ENCODE results near the gene NR1H4.
A peak's percentile ranks its signal among the peaks of the same experiment; 100 is the strongest.

The NR1H4 gene

GRCh38 chr12:100473050-100473715, 483 bp upstream of the NR1H4 start:
- Mint-ChIP-seq H3K9me3 (no peaks in the 10 kb centered on the region), H3K4me1 (no peaks in the 10 kb centered on the region), H3K36me3 (ENCODE audit: low read depth) (no peaks in the 10 kb centered on the region), H3K27ac (peak overlapping the region; percentile 58 to 84 (median 75)), H3K27me3 (ENCODE audit: low read depth) (no peaks in the 10 kb centered on the region), H3K4me3 (peak overlapping the region in 1 of 3 experiments; percentile 56)
- TF ChIP-seq, protein P1, sequence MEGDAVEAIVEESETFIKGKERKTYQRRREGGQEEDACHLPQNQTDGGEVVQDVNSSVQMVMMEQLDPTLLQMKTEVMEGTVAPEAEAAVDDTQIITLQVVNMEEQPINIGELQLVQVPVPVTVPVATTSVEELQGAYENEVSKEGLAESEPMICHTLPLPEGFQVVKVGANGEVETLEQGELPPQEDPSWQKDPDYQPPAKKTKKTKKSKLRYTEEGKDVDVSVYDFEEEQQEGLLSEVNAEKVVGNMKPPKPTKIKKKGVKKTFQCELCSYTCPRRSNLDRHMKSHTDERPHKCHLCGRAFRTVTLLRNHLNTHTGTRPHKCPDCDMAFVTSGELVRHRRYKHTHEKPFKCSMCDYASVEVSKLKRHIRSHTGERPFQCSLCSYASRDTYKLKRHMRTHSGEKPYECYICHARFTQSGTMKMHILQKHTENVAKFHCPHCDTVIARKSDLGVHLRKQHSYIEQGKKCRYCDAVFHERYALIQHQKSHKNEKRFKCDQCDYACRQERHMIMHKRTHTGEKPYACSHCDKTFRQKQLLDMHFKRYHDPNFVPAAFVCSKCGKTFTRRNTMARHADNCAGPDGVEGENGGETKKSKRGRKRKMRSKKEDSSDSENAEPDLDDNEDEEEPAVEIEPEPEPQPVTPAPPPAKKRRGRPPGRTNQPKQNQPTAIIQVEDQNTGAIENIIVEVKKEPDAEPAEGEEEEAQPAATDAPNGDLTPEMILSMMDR (IDR thresholded peaks at IDR 0.05; ENCODE audit: unreplicated experiment in 3 of 3) = no peak

GRCh38 chr12:100474617-100475016, 951 bp downstream of the NR1H4 start:
- Mint-ChIP-seq H3K4me3 (no peak overlapping the region), H3K4me1 (no peaks in the 10 kb centered on the region)
- TF ChIP-seq, protein P1 (IDR thresholded peaks at IDR 0.05; ENCODE audit: unreplicated experiment in 3 of 3) = no peak

DNA sequence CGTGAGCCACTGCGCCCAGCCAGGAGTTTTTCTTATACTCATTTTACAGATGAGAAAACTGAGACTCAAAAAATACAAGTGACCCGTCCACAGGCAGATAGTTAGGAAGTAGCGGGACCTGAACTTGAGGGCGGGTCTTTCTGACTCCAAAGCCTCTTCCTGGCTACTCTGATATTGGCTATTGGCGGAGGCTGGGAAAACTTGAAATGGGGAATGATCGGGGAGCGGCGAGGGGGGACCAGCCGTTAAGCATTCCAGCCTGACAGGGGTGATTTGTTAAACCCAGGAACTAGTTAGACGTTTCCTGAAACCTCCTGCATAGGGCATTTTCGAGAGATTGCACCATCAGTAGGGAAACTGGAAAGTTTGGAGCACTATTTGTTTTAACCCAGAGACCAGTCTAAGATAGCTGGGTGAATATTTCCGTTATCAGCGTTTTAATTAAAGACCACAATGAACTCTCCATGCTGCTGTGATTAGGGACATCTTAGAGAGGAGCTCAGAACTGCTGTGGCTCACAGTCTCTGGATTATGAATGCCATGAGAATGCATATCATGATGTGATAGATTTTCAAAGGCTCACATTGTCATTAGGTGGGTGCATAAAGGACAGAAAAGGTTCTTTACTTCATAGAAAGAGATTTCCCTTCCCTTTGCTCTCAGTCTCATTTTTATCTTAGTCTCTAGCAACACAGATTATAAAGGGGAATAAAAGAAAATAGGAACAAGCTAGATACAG, 2.5 kb downstream of the NR1H4 start:
- Mint-ChIP-seq H3K27me3 (ENCODE audit: low read depth) (no peaks in the 10 kb centered on the region), H3K4me1 (no peaks in the 10 kb centered on the region), H3K9me3 (no peaks in the 10 kb centered on the region), H3K4me3 (no peak overlapping the region), H3K27ac (peak overlapping the region in 1 of 3 experiments; percentile 28), H3K36me3 (ENCODE audit: low read depth) (no peaks in the 10 kb centered on the region)
- TF ChIP-seq, protein P1 (IDR thresholded peaks at IDR 0.05; ENCODE audit: unreplicated experiment in 3 of 3) = no peak

More at GRCh38 chr12:100474617-100475016, 951 bp downstream of the NR1H4 start:
- Mint-ChIP-seq H3K9me3 (no peaks in the 10 kb centered on the region), H3K27ac (no peak overlapping the region), H3K36me3 (ENCODE audit: low read depth) (no peaks in the 10 kb centered on the region), H3K27me3 (ENCODE audit: low read depth) (no peaks in the 10 kb centered on the region)

GRCh38 chr12:100481021-100481420, 7.4 kb downstream of the NR1H4 start:
- Mint-ChIP-seq H3K4me1 (no peaks in the 10 kb centered on the region), H3K9me3 (no peaks in the 10 kb centered on the region), H3K27ac (no peak overlapping the region), H3K36me3 (ENCODE audit: low read depth) (no peaks in the 10 kb centered on the region), H3K27me3 (ENCODE audit: low read depth) (no peaks in the 10 kb centered on the region), H3K4me3 (no peak overlapping the region)
- TF ChIP-seq, protein P1 (IDR thresholded peaks at IDR 0.05; ENCODE audit: unreplicated experiment in 3 of 3) = no peak

DNA sequence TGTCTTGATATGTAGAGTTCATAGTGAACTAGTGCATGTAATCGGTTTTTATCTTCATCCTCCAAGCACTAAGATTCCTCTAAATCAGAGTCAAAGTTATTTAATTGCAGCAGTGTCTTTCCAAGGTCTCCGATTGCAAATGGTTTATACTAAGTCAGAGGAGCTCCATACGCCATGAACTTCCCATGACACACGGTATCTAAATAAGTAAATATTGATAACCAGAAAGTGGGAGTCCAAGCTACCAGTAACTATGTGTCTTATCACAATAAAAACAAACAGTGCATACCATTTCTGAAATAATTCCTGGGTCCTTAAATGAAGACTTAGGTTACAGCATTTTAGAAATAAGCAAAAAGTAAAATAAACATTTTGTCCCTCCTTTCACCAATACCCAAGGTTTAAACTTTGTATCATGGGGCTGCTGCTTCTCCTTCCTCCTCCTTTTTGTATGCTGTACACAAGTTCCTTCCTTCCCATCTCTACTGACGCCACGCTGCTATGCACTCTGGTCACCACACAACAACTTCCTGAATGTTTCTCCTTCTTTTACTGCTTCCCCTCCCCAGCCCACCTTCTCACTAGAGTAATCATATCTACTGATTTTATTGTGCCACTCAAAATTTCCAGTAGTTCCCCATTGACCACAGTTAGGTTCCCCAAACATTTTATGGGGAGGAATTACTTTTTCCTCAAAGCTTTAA, 10.7 kb downstream of the NR1H4 start:
- Mint-ChIP-seq H3K9me3 (no peaks in the 10 kb centered on the region), H3K36me3 (ENCODE audit: low read depth) (no peaks in the 10 kb centered on the region), H3K4me1 (peaks cover 1% of the 10 kb centered on the region), H3K27ac (peak overlapping the region in 1 of 3 experiments; percentile 40), H3K4me3 (no peak overlapping the region), H3K27me3 (ENCODE audit: low read depth) (no peaks in the 10 kb centered on the region)
- TF ChIP-seq, protein P1 (IDR thresholded peaks at IDR 0.05; ENCODE audit: unreplicated experiment in 3 of 3) = no peak
